ENCODE results near the gene COMMD9.

COMMD9 gene

DNA sequence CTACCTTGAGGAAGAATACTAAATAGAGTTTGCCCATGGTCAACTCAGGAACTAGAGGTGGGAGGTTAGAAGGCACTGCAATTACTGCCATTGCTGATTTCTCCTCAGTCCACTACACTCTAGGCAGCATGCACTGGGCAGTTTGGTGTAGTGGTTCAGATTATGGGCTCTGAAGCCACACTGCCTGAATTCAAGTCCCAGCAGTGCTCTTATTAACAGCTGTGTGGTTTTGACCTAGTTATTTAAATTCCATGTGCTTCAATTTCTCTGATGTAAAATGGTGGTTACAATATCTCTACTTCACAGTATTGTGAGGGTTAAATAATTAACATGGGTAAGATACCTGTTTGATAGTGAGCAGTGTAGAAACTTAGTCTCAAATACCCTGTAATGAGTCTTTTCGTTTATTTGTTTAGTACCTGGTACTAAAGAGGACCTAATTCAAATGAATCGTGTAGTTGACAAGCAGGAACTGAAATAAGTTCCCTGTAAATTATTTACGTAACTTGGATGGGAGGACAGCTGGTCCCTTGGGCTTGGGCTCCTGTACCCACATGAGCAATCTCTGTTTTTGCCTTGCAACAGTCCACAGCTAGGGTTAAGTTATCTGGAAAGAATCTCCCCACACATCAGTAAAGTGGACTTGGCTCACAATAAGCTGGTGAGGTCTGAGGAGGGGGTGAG lies 24.7 kb upstream of the COMMD9 start:
- H3K4me3 ChIP-seq (ENCODE audit: low read depth in 1 of 2, low read length in 2 of 2) = no peak overlapping the region
- H3K9me3 ChIP-seq (ENCODE audit: low read length) = no peaks in the 10 kb centered on the region
- no peaks in the 10 kb centered on the region for H3K4me1 ChIP-seq (ENCODE audit: insufficient read depth, low read length)
- H3K27ac ChIP-seq (ENCODE audit: low read depth, low read length) = no peak overlapping the region
- no peaks in the 10 kb centered on the region for H3K27me3 ChIP-seq (ENCODE audit: control insufficient read depth in 1 of 2, insufficient read depth in 2 of 2, low read length in 2 of 2)
- H3K9ac ChIP-seq (ENCODE audit: low read length) = no peak overlapping the region
- H3K36me3 ChIP-seq (ENCODE audit: insufficient read depth, low read length) = no peaks in the 10 kb centered on the region

DNA sequence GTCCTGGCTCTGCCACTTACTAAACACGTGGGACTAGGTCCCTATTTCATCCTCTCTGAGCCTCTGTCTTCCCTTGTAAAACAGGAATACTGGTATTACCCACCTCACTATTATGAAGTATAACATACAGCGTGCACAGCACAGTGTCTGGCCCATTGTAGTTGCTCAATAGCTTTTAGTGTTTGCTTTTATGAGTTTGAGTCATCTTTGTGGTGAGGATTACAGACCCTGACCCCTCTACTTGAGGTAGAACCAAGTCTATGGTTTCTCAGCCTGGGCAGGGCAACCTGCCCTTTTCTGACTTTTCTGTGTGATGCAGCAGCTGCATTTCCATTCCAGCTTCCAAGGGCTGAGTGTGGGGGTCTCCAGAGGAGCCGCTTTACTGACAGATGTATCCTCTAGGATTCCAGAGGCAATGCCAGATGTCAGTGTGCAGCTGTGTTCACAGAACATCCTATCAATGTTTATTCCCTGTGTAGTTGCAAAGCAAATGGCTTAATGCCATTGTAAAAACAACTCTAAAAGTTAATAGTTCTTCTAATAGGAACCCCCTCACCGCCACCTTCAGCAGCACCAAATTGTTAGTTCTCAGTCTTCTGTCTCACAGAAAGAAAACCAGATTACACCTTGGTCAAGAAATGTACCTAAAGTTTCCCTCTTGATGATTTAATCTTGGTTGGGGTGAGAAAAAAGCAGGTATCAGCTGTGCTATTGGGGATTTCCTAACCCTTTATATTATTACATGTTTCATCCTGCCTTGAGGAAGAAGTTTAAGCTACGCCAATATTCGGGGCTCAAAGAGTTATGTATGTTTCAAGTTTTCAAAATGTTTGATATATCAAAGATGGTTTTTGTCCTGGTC lies 23.6 kb upstream of the COMMD9 start:
- no peak overlapping the region for H3K9ac ChIP-seq (ENCODE audit: low read length)
- no peaks in the 10 kb centered on the region for H3K4me1 ChIP-seq (ENCODE audit: insufficient read depth, low read length)
- no peaks in the 10 kb centered on the region for H3K9me3 ChIP-seq (ENCODE audit: low read length)
- H3K4me3 ChIP-seq (ENCODE audit: low read depth in 1 of 2, low read length in 2 of 2) = no peak overlapping the region
- H3K27me3 ChIP-seq (ENCODE audit: control insufficient read depth in 1 of 2, insufficient read depth in 2 of 2, low read length in 2 of 2) = no peaks in the 10 kb centered on the region
- no peaks in the 10 kb centered on the region for H3K36me3 ChIP-seq (ENCODE audit: insufficient read depth, low read length)
- H3K27ac ChIP-seq (ENCODE audit: low read depth, low read length) = no peak overlapping the region

DNA sequence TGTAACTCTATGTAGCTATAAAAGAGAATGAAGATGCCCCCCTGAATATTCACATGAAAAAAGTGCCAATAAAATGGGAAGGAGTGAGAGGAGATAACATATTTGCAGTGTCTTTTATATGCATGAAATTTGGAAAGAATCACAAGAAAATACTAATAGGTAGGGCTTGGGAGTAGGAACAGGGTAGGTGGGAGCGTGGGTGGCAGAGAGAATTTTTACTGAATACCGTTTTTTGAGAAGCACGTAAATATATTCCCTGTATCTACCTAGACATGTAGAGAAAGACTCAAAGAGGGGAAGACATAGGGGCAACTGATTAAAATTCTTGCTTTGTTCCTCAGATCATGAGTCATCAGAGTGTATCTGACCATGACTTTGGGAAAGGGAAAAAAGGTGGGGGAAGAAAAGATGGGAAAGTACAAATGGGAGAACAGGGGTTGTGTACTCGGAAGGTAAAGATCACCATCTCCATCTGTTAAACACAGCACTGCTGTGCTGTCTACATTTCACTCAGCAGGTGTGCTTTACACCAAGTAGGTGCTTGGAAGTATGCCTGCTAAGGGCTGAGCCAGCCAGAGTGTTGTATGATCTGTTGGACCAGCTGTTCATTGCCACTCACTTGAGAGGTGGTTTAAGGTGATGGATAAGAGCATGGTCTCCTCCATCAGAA lies 22.8 kb upstream of the COMMD9 start:
- H3K27me3 ChIP-seq (ENCODE audit: control insufficient read depth in 1 of 2, insufficient read depth in 2 of 2, low read length in 2 of 2) = no peaks in the 10 kb centered on the region
- no peak overlapping the region for H3K9ac ChIP-seq (ENCODE audit: low read length)
- no peak overlapping the region for H3K27ac ChIP-seq (ENCODE audit: low read depth, low read length)
- no peaks in the 10 kb centered on the region for H3K4me1 ChIP-seq (ENCODE audit: insufficient read depth, low read length)
- H3K4me3 ChIP-seq (ENCODE audit: low read depth in 1 of 2, low read length in 2 of 2) = no peak overlapping the region
- no peaks in the 10 kb centered on the region for H3K9me3 ChIP-seq (ENCODE audit: low read length)
- no peaks in the 10 kb centered on the region for H3K36me3 ChIP-seq (ENCODE audit: insufficient read depth, low read length)

DNA sequence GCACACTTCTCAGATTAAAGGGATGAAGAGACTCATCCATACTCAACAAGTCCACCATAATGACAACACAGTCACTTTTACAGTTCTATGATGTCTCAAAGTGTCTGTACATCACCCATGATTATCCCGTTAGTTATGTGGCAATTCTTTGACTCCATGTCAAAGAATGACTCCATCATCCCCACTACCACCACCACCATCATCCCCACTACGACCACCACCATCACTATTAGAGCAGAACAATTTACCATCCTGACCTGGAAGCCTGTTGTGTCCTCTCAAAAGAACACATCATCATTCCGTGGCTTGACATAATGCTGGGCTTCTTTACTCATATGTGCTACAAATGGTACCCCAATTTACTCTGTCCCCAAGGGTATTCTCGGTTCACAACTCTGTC lies 20.6 kb upstream of the COMMD9 start:
- H3K9me3 ChIP-seq (ENCODE audit: low read length) = no peaks in the 10 kb centered on the region
- H3K36me3 ChIP-seq (ENCODE audit: insufficient read depth, low read length) = no peaks in the 10 kb centered on the region
- no peak overlapping the region for H3K27ac ChIP-seq (ENCODE audit: low read depth, low read length)
- H3K9ac ChIP-seq (ENCODE audit: low read length) = no peak overlapping the region
- no peaks in the 10 kb centered on the region for H3K27me3 ChIP-seq (ENCODE audit: control insufficient read depth in 1 of 2, insufficient read depth in 2 of 2, low read length in 2 of 2)
- H3K4me3 ChIP-seq (ENCODE audit: low read depth in 1 of 2, low read length in 2 of 2) = no peak overlapping the region
- H3K4me1 ChIP-seq (ENCODE audit: insufficient read depth, low read length) = no peaks in the 10 kb centered on the region

DNA sequence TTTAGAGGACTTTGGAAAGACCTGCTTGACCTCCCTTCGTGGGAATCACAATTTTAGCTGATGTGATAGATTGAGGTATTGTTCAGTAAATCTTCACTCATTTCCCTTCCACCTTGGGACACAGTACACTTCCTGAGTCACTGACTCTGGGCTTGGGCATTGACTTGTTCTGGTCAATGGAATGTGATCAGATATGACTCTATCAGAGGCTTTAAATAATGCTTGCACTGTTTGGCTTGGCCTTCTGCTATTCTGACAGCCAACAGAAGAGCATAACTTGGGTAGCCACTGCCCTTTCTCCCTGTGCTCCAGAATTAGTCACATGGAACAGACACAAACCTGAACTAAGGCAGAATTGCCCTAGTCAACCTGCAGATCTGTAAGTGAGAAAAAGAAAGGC lies 19.4 kb upstream of the COMMD9 start:
- no peak overlapping the region for H3K9ac ChIP-seq (ENCODE audit: low read length)
- no peak overlapping the region for H3K4me3 ChIP-seq (ENCODE audit: low read depth in 1 of 2, low read length in 2 of 2)
- H3K27me3 ChIP-seq (ENCODE audit: control insufficient read depth in 1 of 2, insufficient read depth in 2 of 2, low read length in 2 of 2) = no peaks in the 10 kb centered on the region
- H3K4me1 ChIP-seq (ENCODE audit: insufficient read depth, low read length) = no peaks in the 10 kb centered on the region
- no peaks in the 10 kb centered on the region for H3K9me3 ChIP-seq (ENCODE audit: low read length)
- no peak overlapping the region for H3K27ac ChIP-seq (ENCODE audit: low read depth, low read length)
- no peaks in the 10 kb centered on the region for H3K36me3 ChIP-seq (ENCODE audit: insufficient read depth, low read length)

DNA sequence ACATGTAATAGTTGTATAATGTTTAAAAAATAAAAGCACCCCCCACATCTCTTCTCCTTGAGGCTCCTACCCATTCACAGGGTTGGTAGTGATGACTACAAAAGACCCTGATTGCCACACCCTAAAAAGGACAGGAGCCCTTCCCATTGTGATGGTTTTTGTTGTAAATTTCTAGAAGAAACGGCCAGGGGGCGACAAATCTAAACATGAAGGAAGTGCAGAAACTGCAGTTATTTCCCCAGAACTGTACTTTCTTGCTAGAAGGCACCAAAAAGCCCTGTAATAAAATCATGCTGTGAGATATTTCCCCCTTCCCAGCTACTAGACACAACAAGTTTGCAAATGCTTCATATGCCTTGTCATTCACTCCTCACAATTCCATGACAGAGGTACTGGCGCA lies 17.7 kb upstream of the COMMD9 start:
- H3K27ac ChIP-seq (ENCODE audit: low read depth, low read length) = no peak overlapping the region
- H3K9me3 ChIP-seq (ENCODE audit: low read length) = no peaks in the 10 kb centered on the region
- no peak overlapping the region for H3K4me3 ChIP-seq (ENCODE audit: low read depth in 1 of 2, low read length in 2 of 2)
- no peaks in the 10 kb centered on the region for H3K4me1 ChIP-seq (ENCODE audit: insufficient read depth, low read length)
- no peaks in the 10 kb centered on the region for H3K36me3 ChIP-seq (ENCODE audit: insufficient read depth, low read length)
- no peak overlapping the region for H3K9ac ChIP-seq (ENCODE audit: low read length)
- H3K27me3 ChIP-seq (ENCODE audit: control insufficient read depth in 1 of 2, insufficient read depth in 2 of 2, low read length in 2 of 2) = no peaks in the 10 kb centered on the region

DNA sequence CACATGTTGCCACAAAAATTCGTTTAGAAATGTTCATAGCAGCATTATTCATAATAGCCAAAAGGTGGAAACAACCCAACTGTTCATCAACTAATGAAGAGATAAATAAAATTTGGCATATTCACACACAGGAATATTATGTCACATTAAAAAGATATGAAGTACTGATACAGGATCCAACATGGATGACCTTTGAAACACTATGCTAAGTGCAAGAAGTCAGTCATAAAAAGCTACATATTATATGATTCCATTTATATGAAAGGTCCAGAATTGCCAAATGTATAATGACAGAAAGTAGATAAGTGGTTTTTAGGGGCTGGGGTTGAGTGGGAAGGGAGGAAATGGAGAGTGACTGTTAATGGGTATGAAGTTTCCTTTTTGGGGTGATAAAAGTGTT lies 15.8 kb upstream of the COMMD9 start:
- H3K36me3 ChIP-seq (ENCODE audit: insufficient read depth, low read length) = no peaks in the 10 kb centered on the region
- no peaks in the 10 kb centered on the region for H3K4me1 ChIP-seq (ENCODE audit: insufficient read depth, low read length)
- no peak overlapping the region for H3K9ac ChIP-seq (ENCODE audit: low read length)
- H3K4me3 ChIP-seq (ENCODE audit: low read depth in 1 of 2, low read length in 2 of 2) = no peak overlapping the region
- H3K9me3 ChIP-seq (ENCODE audit: low read length) = no peaks in the 10 kb centered on the region
- H3K27me3 ChIP-seq (ENCODE audit: control insufficient read depth in 1 of 2, insufficient read depth in 2 of 2, low read length in 2 of 2) = no peaks in the 10 kb centered on the region
- H3K27ac ChIP-seq (ENCODE audit: low read depth, low read length) = no peak overlapping the region

DNA sequence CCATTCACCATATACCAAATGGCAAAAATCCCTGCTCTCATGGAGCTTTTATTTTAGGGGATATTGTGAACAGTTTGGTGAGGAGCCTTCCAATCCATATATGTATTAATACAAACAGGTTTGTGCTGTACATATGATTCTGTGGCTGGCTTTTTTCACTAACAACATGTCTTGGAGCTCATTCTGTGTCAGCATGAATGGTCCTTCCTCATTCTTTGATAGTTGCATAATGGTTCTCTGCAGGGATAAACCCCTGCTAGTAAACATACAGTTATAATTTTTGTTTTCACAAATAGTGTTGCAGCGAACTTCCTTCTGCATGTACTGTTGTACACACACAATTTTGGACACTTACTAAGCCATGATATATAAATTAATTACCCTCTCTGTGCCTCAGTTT lies 15.1 kb upstream of the COMMD9 start:
- Histone ChIP-seq H3K27me3 (ENCODE audit: control insufficient read depth in 1 of 2, insufficient read depth in 2 of 2, low read length in 2 of 2) (no peaks in the 10 kb centered on the region), H3K4me3 (ENCODE audit: low read depth in 1 of 2, low read length in 2 of 2) (no peak overlapping the region), H3K27ac (ENCODE audit: low read depth, low read length) (no peak overlapping the region), H3K4me1 (ENCODE audit: insufficient read depth, low read length) (no peaks in the 10 kb centered on the region), H3K9ac (ENCODE audit: low read length) (no peak overlapping the region), H3K36me3 (ENCODE audit: insufficient read depth, low read length) (no peaks in the 10 kb centered on the region), H3K9me3 (ENCODE audit: low read length) (no peaks in the 10 kb centered on the region)

DNA sequence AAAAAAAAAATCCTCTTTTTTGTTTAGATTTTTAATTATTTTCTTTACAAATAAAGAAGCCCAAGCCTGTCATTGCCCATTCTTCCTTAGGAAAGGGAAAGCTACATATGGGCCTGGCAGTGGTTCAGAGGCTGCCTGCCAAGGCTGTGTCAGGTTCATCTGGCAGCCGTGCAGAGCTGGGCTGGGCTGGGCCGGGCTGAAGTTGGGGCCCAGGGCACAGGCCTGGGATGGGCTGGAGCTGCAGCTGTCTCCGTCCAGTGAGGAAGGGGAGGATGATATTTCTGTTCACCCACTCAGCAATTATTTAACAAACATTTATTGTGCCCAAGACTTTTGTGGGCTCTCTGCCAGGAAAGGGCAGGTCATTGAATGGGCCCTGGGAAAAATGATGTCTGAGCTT lies 11.4 kb upstream of the COMMD9 start:
- no peaks in the 10 kb centered on the region for H3K9me3 ChIP-seq (ENCODE audit: low read length)
- H3K27me3 ChIP-seq (ENCODE audit: control insufficient read depth in 1 of 2, insufficient read depth in 2 of 2, low read length in 2 of 2) = no peaks in the 10 kb centered on the region
- H3K4me3 ChIP-seq (ENCODE audit: low read depth in 1 of 2, low read length in 2 of 2) = no peak overlapping the region
- H3K9ac ChIP-seq (ENCODE audit: low read length) = no peak overlapping the region
- H3K36me3 ChIP-seq (ENCODE audit: insufficient read depth, low read length) = no peaks in the 10 kb centered on the region
- H3K27ac ChIP-seq (ENCODE audit: low read depth, low read length) = no peak overlapping the region
- no peaks in the 10 kb centered on the region for H3K4me1 ChIP-seq (ENCODE audit: insufficient read depth, low read length)

DNA sequence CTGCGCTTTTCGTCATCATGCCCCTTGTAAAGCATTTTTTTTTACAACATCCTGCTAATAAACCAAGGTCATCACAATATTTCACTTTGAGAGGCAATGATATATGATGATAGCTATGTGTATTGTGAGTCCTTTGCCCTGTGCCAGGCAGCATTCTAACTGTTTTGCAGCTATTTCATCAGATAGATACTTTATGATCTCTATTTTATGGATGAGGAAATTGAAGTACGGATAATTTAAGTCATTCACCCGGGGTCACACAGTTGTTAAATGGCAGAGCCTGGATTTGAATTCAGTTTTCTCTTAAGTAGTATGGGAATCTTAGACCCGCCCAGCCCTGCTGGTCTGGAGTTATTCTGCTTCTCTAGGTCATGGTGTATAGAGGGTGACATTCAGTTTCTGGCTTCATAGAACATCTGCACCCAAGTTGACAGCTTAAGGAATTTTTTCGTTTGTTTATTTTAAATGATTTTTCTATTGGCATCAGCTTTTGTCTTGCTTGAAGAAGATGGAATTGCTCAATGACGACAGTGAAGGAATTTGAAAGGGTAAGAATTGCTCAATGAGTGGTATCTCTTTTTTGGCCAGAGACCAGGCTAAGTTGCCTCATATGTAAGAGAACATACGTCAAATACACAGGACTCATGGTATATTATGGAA lies 7.8 kb upstream of the COMMD9 start:
- H3K9ac ChIP-seq (ENCODE audit: low read length) = no peak overlapping the region
- no peak overlapping the region for H3K27ac ChIP-seq (ENCODE audit: low read depth, low read length)
- H3K36me3 ChIP-seq (ENCODE audit: insufficient read depth, low read length) = no peaks in the 10 kb centered on the region
- H3K4me1 ChIP-seq (ENCODE audit: insufficient read depth, low read length) = no peaks in the 10 kb centered on the region
- H3K27me3 ChIP-seq (ENCODE audit: control insufficient read depth in 1 of 2, insufficient read depth in 2 of 2, low read length in 2 of 2) = no peaks in the 10 kb centered on the region
- no peaks in the 10 kb centered on the region for H3K9me3 ChIP-seq (ENCODE audit: low read length)
- no peak overlapping the region for H3K4me3 ChIP-seq (ENCODE audit: low read depth in 1 of 2, low read length in 2 of 2)

DNA sequence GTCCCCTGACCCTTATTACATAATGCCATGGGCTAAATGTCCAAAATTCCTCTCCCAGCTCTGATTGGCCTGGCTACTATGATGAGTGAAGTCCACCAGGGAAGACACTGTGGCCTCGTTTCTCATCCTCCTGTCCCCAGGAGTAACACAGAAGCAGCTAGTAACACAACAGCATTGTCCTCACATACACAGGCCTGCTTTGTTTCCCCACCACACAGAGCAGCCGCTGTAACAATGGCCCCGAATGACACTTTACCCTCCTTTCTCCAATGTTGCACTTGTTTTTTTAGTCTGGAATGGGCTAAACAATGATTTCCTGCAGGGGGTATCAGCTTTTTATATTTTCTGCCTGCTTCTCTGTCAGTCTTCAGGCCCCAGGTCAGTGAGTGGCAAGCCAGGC lies 6.7 kb upstream of the COMMD9 start, which contains the start of gene PRR5L:
Gene PRR5L (plus strand): TSS at position 363 of the 400 bp plus-strand sequence. CDS start 104,834 bp downstream, outside the sequence.
- H3K9me3 ChIP-seq (ENCODE audit: low read length) = no peaks in the 10 kb centered on the region
- H3K27me3 ChIP-seq (ENCODE audit: control insufficient read depth in 1 of 2, insufficient read depth in 2 of 2, low read length in 2 of 2) = no peaks in the 10 kb centered on the region
- no peak within 1 kb of the TSS for H3K9ac ChIP-seq (ENCODE audit: low read length)
- H3K27ac ChIP-seq (ENCODE audit: low read depth, low read length) = no peak within 1 kb of the TSS
- H3K4me1 ChIP-seq (ENCODE audit: insufficient read depth, low read length) = no peaks in the 10 kb centered on the region
- no peak within 1 kb of the TSS for H3K4me3 ChIP-seq (ENCODE audit: low read depth in 1 of 2, low read length in 2 of 2)
- H3K36me3 ChIP-seq (ENCODE audit: insufficient read depth, low read length) = no peaks in the 10 kb centered on the region
